ENCODE results near the gene PCDHGA7. TPM values are rescaled to one million over a fixed set of nuclear protein-coding genes. Genes with fewer than 3 reads are reported as not detected.
"Not testable (repeated sequence)": the region's sequence is repeated elsewhere in the genome, so short reads cannot be mapped to it uniquely, and the experiment has no call there.

Gene PCDHGA7
- polyA plus RNA-seq, 1 of the 3 experiments (the other 2 are of a cell fraction) = 7.8 TPM

GRCh38 chr5:141413540-141414069, 31.1 kb downstream of the PCDHGA7 start:
- ChIA-PET CTCF (interaction anchor here (0.9 to 2.5 kb wide), 5 partner anchors 11 to 329 kb away, joined by 3 to 11 read pairs (median 4); no protein-coding TSS in a partner anchor), POLR2A (no interaction called here)
- H3K4me2 ChIP-seq = no peak overlapping the region
- H4K20me1 ChIP-seq (ENCODE audit: insufficient read depth) = no peaks in the 10 kb centered on the region
- no peak overlapping the region for H3K27ac ChIP-seq (ENCODE audit: low read depth in 2 of 2, low read length in 1 of 2)
- H3K4me3 ChIP-seq (ENCODE audit: low read depth in 2 of 2, low read length in 1 of 2) = no peak overlapping the region; a peak in 2 of 4 replicates
- no peaks in the 10 kb centered on the region for H3K27me3 ChIP-seq (ENCODE audit: insufficient read depth)
- WGBS (ENCODE audit: low lambda C conversion rate) = 92% methylated on average over 23 of the region's 25 CpGs
- H2AFZ ChIP-seq (ENCODE audit: low read depth) = no peak overlapping the region
- no peaks in the 10 kb centered on the region for H3K9me3 ChIP-seq
- no peaks in the 10 kb centered on the region for H3K79me2 ChIP-seq (ENCODE audit: insufficient read depth)
- no peak for DNase-seq
- H3K9ac ChIP-seq = no peak overlapping the region
- no peaks in the 10 kb centered on the region; a peak in 1 of 4 replicates for H3K4me1 ChIP-seq (ENCODE audit: control insufficient read depth in 1 of 2, insufficient read depth in 2 of 2, low read depth in 1 of 2, low read length in 1 of 2)
- no peaks in the 10 kb centered on the region for H3K9me2 ChIP-seq
- TF ChIP-seq YY1 (IDR thresholded peaks at IDR 0.05; ENCODE audit: low read depth) (no peak), USF1 (IDR thresholded peaks at IDR 0.05; ENCODE audit: borderline replicate concordance, low read depth) (no peak), NFIC (IDR thresholded peaks at IDR 0.05; ENCODE audit: borderline replicate concordance) (no peak), IRF3 (IDR thresholded peaks at IDR 0.05; ENCODE audit: low read depth, low read length) (no peak), JUND (IDR thresholded peaks at IDR 0.05) (no peak), PBX3 (IDR thresholded peaks at IDR 0.05) (no peak), MXI1 (IDR thresholded peaks at IDR 0.05; ENCODE audit: low read depth, low read length) (no peak), GATA2 (CRISPR knock-in tag; IDR thresholded peaks at IDR 0.05) (no peak), USF2 (IDR thresholded peaks at IDR 0.05; ENCODE audit: borderline replicate concordance, low read depth, low read length) (no peak)
- no peaks in the 10 kb centered on the region for H3K36me3 ChIP-seq (replicated peaks in 1 of 2; ENCODE audit: control insufficient read depth in 1 of 2, insufficient read depth in 2 of 2, low read length in 1 of 2)
- H3F3A ChIP-seq (replicated peaks; ENCODE audit: insufficient read depth) = peaks cover 4% of the 10 kb centered on the region

- H3K27ac ChIP-seq (ENCODE audit: low read depth in 2 of 2, low read length in 1 of 2); H3F3A ChIP-seq (replicated peaks; ENCODE audit: insufficient read depth); H2AFZ ChIP-seq (ENCODE audit: low read depth); H3K4me2 ChIP-seq; H4K20me1 ChIP-seq (ENCODE audit: insufficient read depth); H3K4me3 ChIP-seq (ENCODE audit: low read depth in 2 of 2, low read length in 1 of 2); DNase-seq; H3K79me2 ChIP-seq (ENCODE audit: insufficient read depth); H3K36me3 ChIP-seq (replicated peaks in 1 of 2; ENCODE audit: control insufficient read depth in 1 of 2, insufficient read depth in 2 of 2, low read length in 1 of 2); H3K9me3 ChIP-seq; H3K4me1 ChIP-seq (ENCODE audit: control insufficient read depth in 1 of 2, insufficient read depth in 2 of 2, low read depth in 1 of 2, low read length in 1 of 2); POLR2A ChIA-PET; H3K9me2 ChIP-seq; H3K27me3 ChIP-seq (ENCODE audit: insufficient read depth); H3K9ac ChIP-seq: not testable (repeated sequence)
- CTCF ChIA-PET = interaction anchor here (0.7 to 2.5 kb wide), 3 partner anchors 9 to 149 kb away, joined by 3 to 9 read pairs (median 5); no protein-coding TSS in a partner anchor
- WGBS (ENCODE audit: low lambda C conversion rate) = 86% methylated on average over 25 of the region's 46 CpGs
These were observed 32.2 kb downstream of the PCDHGA7 start for GRCh38 chr5:141414548-141415274.

- DNase-seq; H3K4me3 ChIP-seq (ENCODE audit: low read depth in 2 of 2, low read length in 1 of 2); H3F3A ChIP-seq (replicated peaks; ENCODE audit: insufficient read depth); H3K36me3 ChIP-seq (replicated peaks in 1 of 2; ENCODE audit: control insufficient read depth in 1 of 2, insufficient read depth in 2 of 2, low read length in 1 of 2); H3K4me2 ChIP-seq; H2AFZ ChIP-seq (ENCODE audit: low read depth); H3K4me1 ChIP-seq (ENCODE audit: control insufficient read depth in 1 of 2, insufficient read depth in 2 of 2, low read depth in 1 of 2, low read length in 1 of 2); H3K27me3 ChIP-seq (ENCODE audit: insufficient read depth); H4K20me1 ChIP-seq (ENCODE audit: insufficient read depth); H3K9ac ChIP-seq; POLR2A ChIA-PET; H3K27ac ChIP-seq (ENCODE audit: low read depth in 2 of 2, low read length in 1 of 2); CTCF ChIA-PET; H3K9me3 ChIP-seq; H3K9me2 ChIP-seq: not testable (repeated sequence)
- peaks cover 12% of the 10 kb centered on the region; the same call in 1 of the 2 replicates for H3K79me2 ChIP-seq (ENCODE audit: insufficient read depth)
- WGBS (ENCODE audit: low lambda C conversion rate) = 89% methylated on average over 22 of the region's 24 CpGs
These were observed 32.7 kb downstream of the PCDHGA7 start for GRCh38 chr5:141415275-141415618.

Data from SK-N-SH (cell line).